ENCODE measurements around the gene LPIN2.

DNA sequence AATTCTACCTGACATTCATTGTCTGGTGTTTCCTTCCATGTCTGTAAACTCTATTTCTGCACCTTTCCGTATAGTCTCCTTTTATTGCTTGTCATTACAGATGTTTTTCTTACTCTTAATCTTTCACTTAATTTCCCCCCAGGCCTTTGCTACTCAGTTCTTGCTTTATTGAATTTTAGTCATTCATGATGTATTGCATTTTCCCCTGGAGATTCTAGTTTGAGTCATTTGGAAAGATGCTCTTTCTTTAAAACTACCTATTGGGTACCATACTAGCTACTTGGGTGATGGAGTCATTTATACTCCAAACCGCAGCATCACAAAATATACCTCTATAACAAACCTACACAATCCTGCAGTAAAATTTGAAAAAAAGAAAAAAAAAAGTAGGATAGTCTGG, 27.2 kb upstream of the LPIN2 start:
- TF ChIP-seq, protein P1, sequence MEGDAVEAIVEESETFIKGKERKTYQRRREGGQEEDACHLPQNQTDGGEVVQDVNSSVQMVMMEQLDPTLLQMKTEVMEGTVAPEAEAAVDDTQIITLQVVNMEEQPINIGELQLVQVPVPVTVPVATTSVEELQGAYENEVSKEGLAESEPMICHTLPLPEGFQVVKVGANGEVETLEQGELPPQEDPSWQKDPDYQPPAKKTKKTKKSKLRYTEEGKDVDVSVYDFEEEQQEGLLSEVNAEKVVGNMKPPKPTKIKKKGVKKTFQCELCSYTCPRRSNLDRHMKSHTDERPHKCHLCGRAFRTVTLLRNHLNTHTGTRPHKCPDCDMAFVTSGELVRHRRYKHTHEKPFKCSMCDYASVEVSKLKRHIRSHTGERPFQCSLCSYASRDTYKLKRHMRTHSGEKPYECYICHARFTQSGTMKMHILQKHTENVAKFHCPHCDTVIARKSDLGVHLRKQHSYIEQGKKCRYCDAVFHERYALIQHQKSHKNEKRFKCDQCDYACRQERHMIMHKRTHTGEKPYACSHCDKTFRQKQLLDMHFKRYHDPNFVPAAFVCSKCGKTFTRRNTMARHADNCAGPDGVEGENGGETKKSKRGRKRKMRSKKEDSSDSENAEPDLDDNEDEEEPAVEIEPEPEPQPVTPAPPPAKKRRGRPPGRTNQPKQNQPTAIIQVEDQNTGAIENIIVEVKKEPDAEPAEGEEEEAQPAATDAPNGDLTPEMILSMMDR (IDR thresholded peaks at IDR 0.05; ENCODE audit: low read depth, low read length), result no peak
- TF ChIP-seq POLR2A (IDR thresholded peaks at IDR 0.05; ENCODE audit: extremely low read depth, insufficient read length), result no peak
